HepG2 (cell line): ENCODE data around the gene TFEB. TPM values are rescaled to one million over a fixed set of nuclear protein-coding genes. Genes with fewer than 3 reads are reported as not detected.
A peak's percentile ranks its signal among the peaks of the same experiment; 100 is the strongest.

Experiments used
- AKNA ChIP-seq: sonication (generic); formaldehyde crosslinking; IDR thresholded peaks from 2 replicates; pipeline ENCODE4 v1.4.0; 2020; ENCODE audit warnings: missing genetic modification reagents, borderline replicate concordance
- BORCS8-MEF2B ChIP-seq: sonication (generic); formaldehyde crosslinking; IDR thresholded peaks from 2 replicates; pipeline ENCODE4 v1.8.0; 2022; ENCODE audit warnings: mild to moderate bottlenecking, missing genetic modification reagents
- FOXM1 ChIP-seq: sonication (generic); formaldehyde crosslinking; IDR thresholded peaks from 2 replicates; pipeline ENCODE4 v1.5.0; 2020; ENCODE audit warnings: missing genetic modification reagents
- GLI4 ChIP-seq: sonication (generic); formaldehyde crosslinking; IDR thresholded peaks from 2 replicates; pipeline ENCODE4 v1.5.1; 2020; ENCODE audit warnings: missing genetic modification reagents, mild to moderate bottlenecking, moderate library complexity, borderline replicate concordance
- GLMP ChIP-seq: sonication (generic); formaldehyde crosslinking; IDR thresholded peaks from 2 replicates; pipeline ENCODE4 v1.9.0; 2021; ENCODE audit warnings: missing genetic modification reagents, mild to moderate bottlenecking, borderline replicate concordance
- HDAC2 ChIP-seq: sonication (generic); formaldehyde crosslinking; IDR thresholded peaks from 2 replicates; pipeline ENCODE4 v1.4.0; 2020; ENCODE audit warnings: missing genetic modification reagents
- HOXA9 ChIP-seq: sonication (generic); formaldehyde crosslinking; IDR thresholded peaks from 2 replicates; pipeline ENCODE4 v1.8.1; 2022; ENCODE audit warnings: missing genetic modification reagents, mild to moderate bottlenecking, moderate library complexity, borderline replicate concordance
- KAT8 ChIP-seq: IDR thresholded peaks from 2 replicates; pipeline ENCODE4 v1.6.1; 2016; ENCODE audit warnings: missing genetic modification reagents, missing compliant biosample characterization
- KLF15 ChIP-seq: sonication (generic); formaldehyde crosslinking; IDR thresholded peaks from 2 replicates; pipeline ENCODE4 v1.8.1; 2023; ENCODE audit warnings: borderline replicate concordance, mild to moderate bottlenecking, inconsistent platforms, missing genetic modification reagents, mixed read lengths
- NCOA5 ChIP-seq: sonication (generic); formaldehyde crosslinking; IDR thresholded peaks from 2 replicates; pipeline ENCODE4 v1.4.0; 2020; ENCODE audit warnings: missing genetic modification reagents
- NFKBIZ ChIP-seq: IDR thresholded peaks from 2 replicates; pipeline ENCODE4 v1.6.1; 2018; ENCODE audit warnings: missing genetic modification reagents, missing compliant biosample characterization
- NR0B2 ChIP-seq: sonication (generic); formaldehyde crosslinking; IDR thresholded peaks from 2 replicates; pipeline ENCODE4 v1.4.0; 2020; ENCODE audit warnings: mild to moderate bottlenecking, missing genetic modification reagents
- PAF1 ChIP-seq: IDR thresholded peaks from 2 replicates; pipeline ENCODE4 v1.6.1; 2016; ENCODE audit warnings: missing genetic modification reagents, missing compliant biosample characterization
- PREB ChIP-seq: sonication (generic); formaldehyde crosslinking; IDR thresholded peaks from 2 replicates; pipeline ENCODE4 v1.4.0; 2020; ENCODE audit warnings: missing genetic modification reagents
- SNRNP70 ChIP-seq: fragments of 200-400 bp; formaldehyde crosslinking; IDR thresholded peaks from 2 replicates; pipeline ENCODE4 v1.6.1; 2017; ENCODE audit warnings: mild to moderate bottlenecking, low read depth, low read length, moderate library complexity
- SP1 ChIP-seq, 2 experiments: fragments of 450-650 bp in 1 of 2; sonication (generic) in 1 of 2; formaldehyde crosslinking in 1 of 2; IDR thresholded peaks; 2 replicates each; pipeline versions ENCODE4 v1.4.0 to v1.6.1; 2016 to 2020; ENCODE audit warnings: missing genetic modification reagents in 1 of 2
- SP5 ChIP-seq: IDR thresholded peaks from 2 replicates; pipeline ENCODE4 v1.6.1; 2016; ENCODE audit warnings: low read depth, borderline replicate concordance
- SRF ChIP-seq: IDR thresholded peaks from 2 replicates; pipeline ENCODE4 v1.6.1; 2011; ENCODE audit warnings: mild to moderate bottlenecking, low read depth, low read length, moderate library complexity
- TERF1 ChIP-seq: sonication (generic); formaldehyde crosslinking; IDR thresholded peaks from 2 replicates; pipeline ENCODE4 v1.8.0; 2022; ENCODE audit warnings: mild to moderate bottlenecking, missing genetic modification reagents, moderate library complexity
- ZNF326 ChIP-seq: sonication (generic); formaldehyde crosslinking; IDR thresholded peaks from 2 replicates; pipeline ENCODE4 v1.4.0; 2020; ENCODE audit warnings: missing genetic modification reagents, borderline replicate concordance
- ZNF460 ChIP-seq: sonication (generic); formaldehyde crosslinking; IDR thresholded peaks from 2 replicates; pipeline ENCODE4 v1.5.1; 2020; ENCODE audit warnings: missing genetic modification reagents, mild to moderate bottlenecking, borderline replicate concordance
- ZZZ3 ChIP-seq: sonication (generic); formaldehyde crosslinking; IDR thresholded peaks from 2 replicates; pipeline ENCODE4 v1.4.0; 2020; ENCODE audit warnings: missing genetic modification reagents, mild to moderate bottlenecking, borderline replicate concordance
- polyA plus RNA-seq, 8 experiments: library from polyadenylated mRNA; depleted of rRNA in 3 of 8; stranded (reverse) in 7 of 8; unstranded in 1 of 8; fragments of >200 nt; fragmentation: Illumina TruSeq in 4 of 8; extraction: Trizol in 4 of 8; gene quantifications; 2 replicates each; pipeline versions ENCODE4 v1.2.1 to v1.2.3, GENCODE V29; 2011 to 2016; ENCODE audit warnings: low read depth in 4 of 8, missing spikeins in 1 of 8, mixed read lengths in 1 of 8; ENCODE audit not compliant: insufficient read depth in 1 of 8
- total RNA-seq, 5 experiments: library from RNA; depleted of rRNA; stranded (reverse); fragments of >200 nt; fragmentation: Illumina TruSeq; extraction: Trizol; gene quantifications; 2 replicates each; pipeline ENCODE4 v1.2.3, GENCODE V29; 2016; ENCODE audit warnings: low read depth in 1 of 5

The TFEB gene
- total and polyA plus RNA-seq, 2 of the 13 experiments (the other 11 are each of a cell fraction or from before 2014, with no cell fraction given): 13.3 to 18.7 TPM

- TF ChIP-seq HOXA9 (CRISPR knock-in tag) (no peak), GLI4 (CRISPR knock-in tag) (no peak), FOXM1 (CRISPR knock-in tag) (no peak), HDAC2 (peak; percentile 26; the same call in 1 of the 2 replicates), BORCS8-MEF2B (peak; percentile 53; the same call in 1 of the 2 replicates), KAT8 (CRISPR knock-in tag) (peak; percentile 57; the same call in 1 of the 2 replicates), SP5 (CRISPR knock-in tag) (0 out of 2 replicates have a peak, but pooled peaks have one; percentile 30), SNRNP70 (no peak), SP1 (IDR thresholded peaks at IDR 0.05) (no peak), SP1 (CRISPR knock-in tag; IDR thresholded peaks at IDR 0.05) (no peak), PAF1 (CRISPR knock-in tag) (no peak), NR0B2 (CRISPR knock-in tag) (no peak), ZNF326 (no peak), KLF15 (no peak), ZZZ3 (CRISPR knock-in tag) (no peak), PREB (CRISPR knock-in tag) (no peak), AKNA (CRISPR knock-in tag) (no peak), ZNF460 (CRISPR knock-in tag) (no peak; the same call in 1 of the 2 replicates), NCOA5 (CRISPR knock-in tag) (no peak), SRF (no peak), TERF1 (no peak), GLMP (CRISPR knock-in tag) (no peak), NFKBIZ (CRISPR knock-in tag) (no peak)
Observed at GRCh38 chr6:41682056-41682477, 53.3 kb downstream of the TFEB start (continued).
